NCI-H526 treated with DMSO at 0.1 percent for 48 hours (cell line): Measurements from ENCODE around the gene ASMTL.
"Not testable (repeated sequence)": the region's sequence is repeated elsewhere in the genome, so short reads cannot be mapped to it uniquely, and the experiment has no call there.

ENCODE experiments used
- DNase-seq: peaks from one replicate; lab custom pipeline; 2025; lab: John Stamatoyannopoulos, UW

The ASMTL gene

DNA sequence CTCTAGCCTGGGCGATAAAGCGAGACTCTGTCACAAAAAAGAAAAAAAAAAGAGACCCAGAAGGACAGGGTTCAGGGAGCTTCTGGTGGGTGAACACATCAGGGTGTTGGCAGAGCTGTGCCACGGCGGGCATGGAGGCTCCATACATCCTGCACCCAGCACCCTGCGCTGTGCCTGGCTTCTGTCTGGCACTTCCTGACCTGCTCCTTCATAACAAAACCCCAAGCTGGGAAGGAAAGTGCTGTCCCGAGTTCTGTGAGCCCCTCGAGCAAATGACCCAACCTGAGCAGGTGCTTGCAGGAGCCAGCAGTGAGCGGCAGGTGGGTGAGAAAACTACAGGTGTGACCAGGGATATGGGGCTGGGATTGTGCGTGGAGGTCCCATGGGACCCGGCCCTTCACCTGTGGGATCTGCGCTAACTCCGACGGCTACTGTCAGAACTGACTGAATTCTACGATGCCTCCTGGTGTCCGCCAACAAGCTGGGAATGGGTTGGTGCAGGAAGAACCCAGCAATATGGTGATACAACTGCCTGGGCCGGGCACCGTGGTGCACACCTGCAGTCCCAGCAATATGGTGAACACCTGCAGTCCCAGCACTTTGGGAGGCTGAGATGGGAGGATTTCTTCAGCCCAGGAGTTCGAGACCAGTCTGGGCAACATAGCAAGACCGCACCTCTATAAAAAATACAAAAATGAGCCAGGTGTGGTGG, 18.9 kb downstream of the ASMTL start:
- no peak for DNase-seq

DNA sequence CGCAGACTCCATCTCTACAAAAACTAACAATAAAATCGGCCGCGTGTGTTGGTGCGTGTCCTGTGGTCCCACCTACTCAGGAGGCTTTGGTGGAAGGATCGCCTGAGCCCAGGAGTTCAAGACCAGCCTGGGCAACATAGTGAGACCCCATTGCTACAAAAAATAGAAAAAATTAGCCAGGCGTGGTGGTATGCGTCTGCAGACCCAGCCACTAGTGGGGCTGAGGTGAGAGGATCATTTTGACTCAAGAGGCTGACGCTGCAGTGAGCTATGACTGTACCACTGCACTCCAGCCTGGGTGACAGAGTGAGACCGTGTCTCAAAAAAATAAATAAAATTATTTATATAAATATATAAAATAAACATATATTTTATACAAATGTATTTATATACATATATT, 22.3 kb downstream of the ASMTL start:
- DNase-seq: no peak

DNA sequence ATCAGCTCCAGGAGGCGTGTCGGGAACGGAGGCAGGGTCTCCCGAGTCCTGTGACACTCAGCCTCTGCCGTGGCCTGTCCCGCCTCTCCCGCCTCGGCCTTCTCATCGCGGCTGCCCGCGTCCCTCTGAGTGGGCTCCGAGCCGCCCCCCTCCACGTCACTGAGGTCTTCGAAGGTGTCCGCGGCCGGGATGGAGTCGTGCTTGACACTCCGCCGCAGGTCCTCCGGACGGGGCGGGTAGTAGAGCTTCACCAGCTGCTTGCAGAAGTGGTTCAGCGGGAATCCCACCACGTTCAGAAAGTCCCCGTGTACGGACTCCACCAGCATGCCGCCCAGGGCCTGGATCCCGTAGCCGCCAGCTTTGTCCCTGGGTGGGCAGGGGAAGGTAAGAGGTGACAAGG, 25.0 kb downstream of the ASMTL start:
- no peak for DNase-seq

DNA sequence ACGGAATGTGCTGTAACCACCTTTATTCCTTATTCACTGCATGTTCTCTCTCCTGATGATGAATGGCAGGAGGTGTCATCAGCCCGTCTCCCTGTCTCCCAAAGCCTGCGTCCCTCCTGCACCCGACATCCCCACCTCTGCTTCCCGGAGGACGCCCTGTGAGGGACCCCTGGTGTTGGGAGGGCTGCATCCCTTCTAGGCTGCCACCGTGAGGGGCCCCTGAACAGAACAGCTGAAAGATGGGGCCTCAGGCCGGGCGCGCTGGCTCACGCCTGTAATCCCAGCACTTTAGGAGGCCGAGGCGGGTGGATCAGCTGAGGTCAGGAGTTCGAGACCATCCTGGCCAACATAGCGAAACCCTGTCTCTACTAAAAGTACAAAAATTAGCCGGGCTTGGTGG, 26.4 kb downstream of the ASMTL start:
- DNase-seq: not testable (repeated sequence)

DNA sequence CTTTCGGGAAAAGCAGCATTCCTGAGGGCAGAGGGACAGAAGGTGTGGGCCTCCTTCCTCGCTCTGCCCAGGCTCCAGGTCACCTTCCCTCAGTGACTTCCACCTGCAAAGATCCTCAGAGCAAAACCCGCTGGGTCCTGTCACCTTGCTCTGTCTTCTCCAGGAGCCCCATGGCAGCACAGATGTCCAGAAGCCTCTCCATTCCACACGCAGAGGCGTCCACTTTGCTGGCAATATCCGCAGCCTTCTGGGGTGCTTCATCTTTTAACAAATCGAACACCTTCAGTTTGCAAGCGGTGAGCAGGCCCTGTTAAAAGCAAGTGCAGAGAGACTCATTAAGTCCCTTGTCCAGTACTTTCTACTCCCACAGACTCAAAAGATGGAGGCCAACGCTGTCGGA, 27.3 kb downstream of the ASMTL start:
- DNase-seq: no peak

DNA sequence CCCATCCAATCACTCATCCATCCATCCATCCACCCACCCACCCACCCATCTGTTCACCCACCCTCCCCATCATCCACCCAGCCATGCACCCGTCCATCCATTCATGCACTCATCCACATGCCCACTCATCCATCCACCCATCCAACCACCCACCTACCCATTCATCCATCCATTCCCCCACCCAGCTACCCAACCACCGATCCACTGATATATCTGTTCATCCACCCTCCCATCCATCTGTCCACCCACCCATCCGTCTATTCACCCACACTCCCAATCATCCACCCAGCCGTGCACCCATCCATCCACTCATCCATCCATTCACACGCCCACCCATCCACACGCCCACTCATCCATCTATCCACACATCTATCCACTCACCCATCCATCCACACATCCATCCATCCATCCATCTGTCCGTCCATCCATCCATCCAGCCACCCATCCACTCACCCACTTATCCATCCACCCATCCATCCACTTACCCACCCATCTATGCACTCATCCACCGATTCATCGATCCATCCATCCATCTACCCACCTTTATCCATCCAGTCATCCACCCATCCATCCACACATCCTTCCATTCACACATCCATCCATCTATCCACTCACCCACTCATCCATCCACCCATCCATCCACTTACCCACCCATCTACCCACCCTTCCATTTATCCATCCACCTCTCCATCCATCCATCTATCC, 28.4 kb downstream of the ASMTL start:
- DNase-seq: no peak

DNA sequence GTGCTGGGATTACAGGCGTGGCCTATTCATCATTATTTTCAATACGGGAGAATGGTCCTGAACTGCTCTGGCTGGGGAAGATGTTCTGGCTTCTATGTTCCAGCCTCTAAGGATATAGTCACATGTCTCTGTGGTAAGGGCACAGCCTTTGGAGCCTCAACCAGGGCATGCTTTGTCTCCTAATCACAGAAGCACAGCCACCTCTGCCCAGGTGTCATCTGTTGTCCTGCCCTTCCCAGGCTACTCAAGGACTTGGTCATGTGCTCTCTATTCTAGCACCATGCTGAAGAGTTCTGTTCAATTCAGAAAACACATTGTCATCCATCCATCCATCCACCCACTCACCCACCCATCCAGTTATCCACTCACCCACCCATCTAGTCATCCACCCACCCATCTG, 29.5 kb downstream of the ASMTL start:
- no peak for DNase-seq

DNA sequence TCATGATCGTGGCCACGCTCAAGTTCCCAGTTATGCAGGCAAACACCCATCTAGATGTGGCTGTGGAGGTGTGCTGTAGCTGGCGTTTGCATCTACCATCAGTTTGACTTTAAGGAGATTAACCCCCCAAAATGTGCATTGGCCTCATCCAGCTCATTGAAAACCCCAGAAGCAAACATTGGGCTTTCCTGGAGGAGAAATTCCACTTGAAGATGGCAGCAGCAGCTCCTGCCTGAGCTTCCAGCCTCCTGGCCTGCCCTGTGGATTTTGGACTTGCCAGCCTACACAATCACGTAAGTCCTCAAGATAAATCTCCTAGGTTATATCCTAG, 30.6 kb downstream of the ASMTL start:
- no peak for DNase-seq

DNA sequence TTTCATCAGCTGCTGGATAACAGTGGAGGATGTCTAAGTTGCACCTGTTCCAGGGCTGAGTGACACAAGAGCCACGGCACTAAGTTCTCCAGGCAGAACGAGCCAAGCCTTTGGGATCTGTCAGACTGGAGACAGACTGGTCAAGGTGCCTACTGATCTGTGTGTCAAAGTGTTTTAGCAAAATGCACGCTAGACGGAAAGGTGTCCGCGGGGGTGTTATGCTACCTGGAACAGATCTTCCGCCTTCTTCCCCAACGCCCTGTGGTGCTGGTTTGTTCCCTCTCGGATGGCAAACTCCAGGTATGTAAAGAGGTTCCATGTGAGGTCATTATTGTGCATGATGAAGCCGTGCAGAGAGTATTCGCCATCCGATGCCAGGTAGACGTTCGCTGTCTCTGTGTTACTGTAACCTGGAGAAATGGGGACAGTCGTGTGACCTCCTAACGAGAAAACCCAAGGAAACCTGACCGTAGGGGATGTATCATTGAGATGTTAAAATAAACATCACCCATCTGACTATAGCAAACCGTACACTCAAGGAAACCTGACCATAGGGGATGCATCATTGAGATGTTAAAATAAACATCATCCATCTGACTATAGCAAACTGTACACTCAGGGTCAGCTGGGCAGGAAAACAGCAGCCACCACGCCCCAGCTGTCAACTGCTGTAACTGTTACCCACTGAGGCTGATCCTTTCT, 31.1 kb downstream of the ASMTL start:
- no peak for DNase-seq

DNA sequence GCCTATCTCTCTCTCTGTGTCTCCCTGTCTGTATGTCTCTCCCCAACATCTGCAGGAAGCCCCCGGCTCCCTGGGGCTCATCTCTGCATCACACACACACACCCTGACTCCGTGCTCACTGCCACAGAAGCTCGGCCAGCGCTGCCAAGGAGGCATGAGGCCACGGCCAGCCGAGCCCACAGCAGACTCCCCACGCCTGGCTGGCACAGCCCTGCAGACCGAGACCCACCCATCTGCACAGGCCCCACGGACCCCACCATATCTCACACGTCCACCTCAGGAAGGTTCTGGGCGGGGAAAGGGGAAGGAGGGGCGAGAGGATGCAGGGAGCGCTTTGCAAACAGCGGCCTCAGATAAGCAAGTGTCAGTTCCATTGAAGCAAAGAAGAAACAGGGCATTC, 32.3 kb downstream of the ASMTL start:
- no peak for DNase-seq

DNA sequence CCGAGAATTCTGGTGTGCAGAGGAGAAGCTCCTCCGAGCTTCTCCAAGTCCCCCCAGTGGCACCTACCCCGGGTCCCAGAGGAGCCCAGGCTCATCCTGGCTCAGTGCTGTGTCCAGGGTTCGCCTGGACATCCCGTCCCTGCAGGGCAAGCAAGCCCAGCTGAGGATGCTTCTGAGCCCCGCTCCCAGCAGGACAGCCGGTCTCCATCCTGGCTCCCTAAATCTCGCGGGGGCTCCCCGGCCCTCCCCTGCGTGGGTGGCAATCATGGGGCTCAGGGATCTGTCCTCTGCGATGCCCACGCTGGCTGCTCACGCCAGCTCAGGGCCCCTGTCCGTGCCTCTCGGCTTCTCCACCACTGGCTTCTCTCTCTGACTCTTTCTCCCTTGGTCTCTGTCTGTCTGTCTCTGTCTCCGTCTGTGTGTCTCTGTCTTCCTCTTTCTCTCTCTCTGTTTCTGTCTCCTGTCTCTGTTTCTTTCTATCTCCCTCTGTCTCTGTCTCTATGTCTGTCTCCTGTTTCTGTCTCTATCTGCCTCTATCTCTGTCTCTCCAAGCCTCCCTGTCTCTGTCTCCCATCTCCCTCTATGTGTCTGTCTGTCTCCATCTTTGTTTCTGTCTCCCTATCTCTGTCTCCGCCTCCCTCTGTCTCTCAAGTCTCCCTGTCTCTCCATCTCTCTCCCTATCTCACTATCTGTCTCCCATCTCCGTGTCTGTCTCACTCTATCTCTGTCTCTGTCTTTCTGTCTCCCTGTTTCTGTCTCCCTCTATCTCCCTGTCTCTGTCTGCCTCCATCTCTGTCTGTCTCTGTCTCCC, 33.0 kb downstream of the ASMTL start:
- DNase-seq: no peak

DNA sequence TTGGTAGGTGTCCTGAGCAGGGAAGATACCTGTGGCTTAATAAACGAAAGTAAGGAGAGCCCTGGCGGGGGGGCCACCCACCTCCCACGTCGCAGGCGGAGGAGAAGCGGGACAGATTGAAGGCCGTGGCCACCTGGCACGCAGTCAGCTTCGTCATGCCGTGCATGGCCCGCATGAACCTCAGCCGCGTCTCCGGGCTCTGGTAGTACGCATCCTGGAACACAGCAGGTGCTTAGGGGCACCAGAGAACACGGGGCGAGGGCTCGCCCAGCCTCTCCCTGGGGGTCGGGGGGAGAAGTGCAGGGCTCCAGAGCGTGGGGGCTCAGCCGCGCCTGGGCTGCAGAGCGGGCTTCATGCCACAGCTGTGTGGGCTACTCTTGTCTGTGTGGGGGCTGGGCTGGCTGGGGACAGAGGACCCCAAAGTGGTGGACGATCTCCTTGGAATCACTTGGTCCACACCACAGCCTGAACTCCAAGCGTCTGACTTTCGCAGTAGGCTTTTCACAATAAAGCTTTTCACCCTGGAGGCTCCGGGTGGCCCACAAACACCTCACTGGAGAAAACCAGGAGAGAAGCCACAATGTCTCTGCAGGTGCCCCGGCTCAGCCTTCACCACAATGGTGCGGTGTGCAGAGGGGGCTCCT, 33.7 kb downstream of the ASMTL start:
- no peak for DNase-seq

DNA sequence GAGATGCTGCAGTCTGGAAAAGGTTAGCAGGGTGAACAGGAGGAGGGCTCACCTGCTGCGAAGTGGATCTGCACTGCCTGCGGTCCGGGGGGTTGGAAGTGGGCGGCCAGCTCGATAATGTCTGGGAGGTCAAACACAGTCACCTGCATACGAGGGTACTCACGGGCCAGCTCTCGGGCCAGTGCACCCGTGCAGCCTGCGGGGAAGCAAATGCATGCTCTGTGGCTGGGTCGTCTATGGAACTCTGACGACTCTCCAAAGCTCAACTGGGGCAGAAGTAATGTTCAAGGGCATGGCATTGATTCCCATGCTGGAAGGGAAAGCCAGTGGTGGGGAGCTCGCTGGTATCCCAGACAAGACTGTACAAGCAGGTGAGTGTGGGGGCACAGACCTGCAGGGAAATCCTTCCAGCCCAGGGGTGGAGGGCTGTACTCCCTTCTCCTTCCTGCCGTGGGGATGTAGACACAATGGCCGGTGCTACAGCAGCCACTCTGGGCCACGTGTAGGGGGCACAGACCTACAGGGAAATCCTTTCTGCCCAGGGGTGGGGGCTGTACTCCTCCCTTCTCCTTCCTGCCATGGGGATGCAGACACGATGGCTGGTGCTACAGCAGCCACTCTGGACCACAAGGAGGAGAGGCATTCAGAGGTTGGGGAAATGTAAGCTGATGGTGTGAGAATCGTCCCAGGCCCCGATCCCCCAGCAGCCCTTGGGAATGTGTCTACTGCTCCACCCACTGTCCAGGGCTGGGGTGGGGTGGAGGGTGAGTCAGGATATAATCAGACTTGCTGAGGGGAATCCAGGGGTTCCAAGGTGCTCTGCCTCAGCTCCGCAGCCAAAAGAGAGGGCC, 34.6 kb downstream of the ASMTL start:
- no peak for DNase-seq

DNA sequence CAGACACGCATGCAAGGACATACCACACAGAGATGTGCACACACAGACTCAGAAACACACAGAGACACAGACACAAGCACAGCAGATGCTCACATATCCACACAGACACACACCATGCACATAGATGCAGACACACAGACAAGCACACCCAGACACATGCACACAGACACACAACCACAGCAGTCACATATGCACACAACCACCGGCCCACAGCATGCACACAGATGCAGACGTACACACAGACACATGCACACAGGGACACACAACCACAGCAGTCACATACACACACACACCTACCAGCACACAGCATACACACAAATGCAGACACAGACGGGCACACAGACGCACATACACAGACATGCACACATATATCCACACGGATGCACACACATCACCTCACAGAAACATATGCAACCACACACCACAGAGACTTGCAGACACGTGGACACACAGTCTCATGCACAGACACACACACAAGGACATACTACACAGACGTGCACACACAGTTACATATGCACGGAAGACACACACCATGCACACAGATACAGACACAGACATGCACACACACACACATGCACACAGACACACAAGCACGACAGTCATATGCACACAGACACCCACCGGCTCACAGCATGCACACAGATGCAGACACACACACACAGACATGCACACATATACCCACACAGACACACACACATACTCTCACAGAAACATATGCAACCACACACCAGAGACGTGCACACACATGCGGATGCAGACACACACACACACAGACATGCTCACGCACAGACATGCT, 35.5 kb downstream of the ASMTL start:
- no peak for DNase-seq

DNA sequence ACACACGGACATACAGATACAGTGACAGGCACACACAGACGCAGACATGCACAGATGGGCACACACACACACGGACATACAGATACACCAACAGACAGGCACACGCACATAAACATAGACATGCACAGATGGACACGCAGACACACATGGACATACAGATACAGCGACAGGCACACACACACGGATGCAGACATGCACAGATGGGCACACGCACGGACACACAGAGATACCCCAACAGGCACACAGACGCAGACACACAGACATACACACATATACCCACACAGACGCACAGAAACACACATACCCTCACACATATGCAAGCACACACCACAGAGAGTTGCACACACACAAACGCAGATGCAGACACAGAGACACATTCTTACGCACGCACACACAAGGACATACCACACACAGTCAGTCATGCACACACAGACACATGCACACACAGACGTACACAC, 36.4 kb downstream of the ASMTL start:
- DNase-seq: no peak

DNA sequence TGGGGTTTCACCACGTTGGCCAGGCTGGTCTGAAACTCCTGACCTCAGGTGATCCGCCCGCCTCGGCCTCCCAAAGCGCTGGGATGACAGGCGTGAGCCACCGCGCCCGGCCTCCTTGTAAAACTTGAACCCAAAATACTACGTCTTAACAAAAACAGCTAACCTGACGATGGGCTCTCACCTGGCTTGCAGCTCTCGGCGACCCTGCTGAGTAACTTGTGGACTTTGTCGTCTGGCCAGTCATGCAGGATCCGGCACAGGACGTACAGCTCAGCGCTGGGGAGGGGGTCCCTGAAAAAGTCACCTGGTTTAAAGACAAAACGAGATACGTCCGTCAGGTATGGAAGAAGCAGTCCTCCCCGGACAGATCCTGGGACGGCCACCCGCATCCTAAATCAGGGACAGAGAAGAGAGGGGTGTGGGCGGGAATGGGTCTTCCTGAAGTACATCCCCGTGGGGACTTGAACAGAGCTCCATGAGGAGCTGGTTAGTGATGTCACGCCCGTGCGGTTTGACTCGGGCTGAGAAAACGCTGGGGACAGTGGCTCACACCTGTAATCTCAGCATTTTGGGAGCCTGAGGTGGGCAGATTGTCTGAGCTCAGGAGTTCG, 40.1 kb downstream of the ASMTL start:
- no peak for DNase-seq

DNA sequence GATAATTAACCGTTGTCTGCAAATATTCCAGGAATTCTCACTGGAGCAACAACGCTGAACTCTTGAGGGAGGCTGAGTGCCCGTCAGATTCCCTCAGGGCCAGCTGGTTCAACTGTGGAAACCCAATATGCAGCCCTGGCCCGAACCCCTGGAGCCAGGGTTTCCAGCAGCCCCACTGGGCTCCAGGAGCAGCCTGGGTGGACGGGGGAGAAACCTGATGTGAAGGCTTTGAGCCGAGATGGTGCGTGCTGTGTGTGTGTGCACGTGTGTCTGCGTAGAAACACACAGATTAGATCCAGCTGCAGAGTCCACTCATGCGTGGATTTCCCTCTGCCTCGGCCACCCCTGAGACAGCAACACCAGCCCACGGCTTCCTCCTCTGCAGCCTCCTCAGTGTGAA, 41.4 kb downstream of the ASMTL start:
- DNase-seq: no peak

DNA sequence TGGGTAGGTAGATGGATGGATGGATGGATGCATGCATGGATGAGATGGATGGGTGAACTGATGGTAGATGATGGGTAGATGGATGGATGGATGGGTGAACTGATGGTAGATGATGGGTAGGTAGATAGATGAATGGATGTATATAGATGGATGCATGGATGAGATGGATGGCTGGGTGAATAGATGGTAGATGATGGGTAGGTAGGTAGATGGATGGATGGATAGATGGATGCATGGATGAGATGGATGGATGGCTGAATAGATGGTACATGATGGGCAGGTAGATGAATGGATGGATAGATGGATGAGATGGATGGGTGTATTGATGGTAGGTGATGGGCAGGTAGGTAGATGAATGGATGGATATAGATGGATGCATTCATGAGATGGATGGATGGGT, 45.7 kb downstream of the ASMTL start:
- no peak for DNase-seq

DNA sequence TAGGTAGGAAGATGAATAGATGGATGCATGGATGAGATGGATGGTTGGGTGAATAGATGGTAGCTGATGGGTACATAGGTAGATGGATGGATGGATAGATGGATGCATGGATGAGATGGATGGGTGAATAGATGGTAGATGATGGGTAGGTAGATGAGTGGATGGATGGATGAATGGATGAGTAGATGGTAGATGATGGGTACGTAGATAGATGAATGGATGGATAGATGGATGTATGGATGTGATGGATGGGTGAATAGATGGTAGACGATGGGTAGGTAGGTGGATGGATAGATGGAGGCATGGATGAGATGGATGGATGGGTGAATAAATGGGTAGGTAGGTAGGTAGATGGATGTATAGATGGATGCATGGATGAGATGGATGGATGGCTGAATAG, 46.9 kb downstream of the ASMTL start:
- not testable (repeated sequence) for DNase-seq

DNA sequence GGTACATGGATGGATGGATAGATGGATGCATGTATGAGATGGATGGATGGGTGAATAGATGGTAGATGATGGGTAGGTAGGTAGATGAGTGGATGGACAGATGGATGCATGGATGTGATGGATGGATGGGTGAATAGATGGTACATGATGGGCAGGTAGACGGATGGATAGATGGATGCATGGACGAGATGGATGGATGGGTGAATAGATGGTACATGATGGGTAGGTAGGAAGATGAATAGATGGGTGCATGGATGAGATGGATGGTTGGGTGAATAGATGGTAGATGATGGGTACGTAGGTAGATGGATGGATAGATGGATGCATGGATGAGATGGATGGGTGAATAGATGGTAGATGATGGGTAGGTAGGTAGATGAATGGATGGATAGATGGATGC, 48.8 kb downstream of the ASMTL start:
- not testable (repeated sequence) for DNase-seq
